Ectodermal cell (in vitro differentiated cells): ENCODE data around the gene BACH2.

Experiments used
- H3K27ac ChIP-seq: 2 replicates; pipeline ENCODE4 v1.7.0; 2013; ENCODE audit warnings: mild to moderate bottlenecking, low read depth, low read length; ENCODE audit not compliant: insufficient read depth, poor library complexity, severe bottlenecking
- H3K27me3 ChIP-seq: 2 replicates; pipeline ENCODE4 v1.7.0; 2013; ENCODE audit warnings: mild to moderate bottlenecking, low read length; ENCODE audit not compliant: insufficient read depth, control insufficient read depth, poor library complexity, severe bottlenecking
- H3K36me3 ChIP-seq: one replicate; pipeline ENCODE4 v1.7.0; 2013; ENCODE audit warnings: low read length; ENCODE audit not compliant: control insufficient read depth, insufficient read depth
- H3K4me1 ChIP-seq: one replicate; pipeline ENCODE4 v1.7.0; 2013; ENCODE audit warnings: low read length; ENCODE audit not compliant: control insufficient read depth, insufficient read depth
- H3K4me3 ChIP-seq: 2 replicates; pipeline ENCODE4 v1.7.0; 2013; ENCODE audit warnings: low read depth, low read length, control low read depth; ENCODE audit not compliant: insufficient read depth
- H3K9me3 ChIP-seq: 2 replicates; pipeline ENCODE4 v1.7.0; 2013; ENCODE audit warnings: mild to moderate bottlenecking, low read length, moderate library complexity; ENCODE audit not compliant: control insufficient read depth
- WGBS, 2 experiments: methylation state at CpG; one replicate each; pipeline ENCODE4 v1.1.7; 2013; ENCODE audit warnings: missing lambda C conversion rate in 2 of 2; 5-methylcytosine and 5-hydroxymethylcytosine counted together

The BACH2 gene

GRCh38 chr6:90266905-90267621, 29.6 kb downstream of the BACH2 start:
- 89 to 93% methylated on average over 5 to 6 of the region's 6 CpGs for WGBS, 2 experiments
- no peak overlapping the region for H3K27ac ChIP-seq

GRCh38 chr6:90264561-90264960, 32.1 kb downstream of the BACH2 start:
- H3K9me3 ChIP-seq = no peaks in the 10 kb centered on the region
- 88 to 92% methylated on average over 2 of the region's 2 CpGs for WGBS, 2 experiments
- H3K27me3 ChIP-seq = no peaks in the 10 kb centered on the region
- H3K27ac ChIP-seq = no peak overlapping the region
- H3K4me3 ChIP-seq = no peak overlapping the region
- H3K4me1 ChIP-seq = no peaks in the 10 kb centered on the region
- H3K36me3 ChIP-seq = peaks cover 3% of the 10 kb centered on the region

More at GRCh38 chr6:90266905-90267621, 29.6 kb downstream of the BACH2 start:
- H3K4me3 ChIP-seq = no peak overlapping the region
- no peaks in the 10 kb centered on the region for H3K27me3 ChIP-seq
- peaks cover 3% of the 10 kb centered on the region for H3K36me3 ChIP-seq
- no peaks in the 10 kb centered on the region for H3K4me1 ChIP-seq
- no peaks in the 10 kb centered on the region for H3K9me3 ChIP-seq

- Histone ChIP-seq H3K27ac (no peak overlapping the region), H3K27me3 (no peaks in the 10 kb centered on the region), H3K4me1 (no peaks in the 10 kb centered on the region), H3K36me3 (peaks cover 3% of the 10 kb centered on the region), H3K4me3 (no peak overlapping the region), H3K9me3 (no peaks in the 10 kb centered on the region)
Observed at GRCh38 chr6:90263633-90264032, 33.0 kb downstream of the BACH2 start.

- Histone ChIP-seq H3K9me3 (peaks cover 2% of the 10 kb centered on the region), H3K27me3 (no peaks in the 10 kb centered on the region), H3K4me1 (no peaks in the 10 kb centered on the region), H3K27ac (no peak overlapping the region), H3K36me3 (peaks cover 3% of the 10 kb centered on the region), H3K4me3 (no peak overlapping the region)
- 97 to 98% methylated on average over 2 of the region's 2 CpGs for WGBS, 2 experiments
Observed at GRCh38 chr6:90261801-90262200, 34.8 kb downstream of the BACH2 start.

- no peak overlapping the region for H3K4me3 ChIP-seq
- H3K27ac ChIP-seq = no peak overlapping the region
- H3K36me3 ChIP-seq = peaks cover 3% of the 10 kb centered on the region
- H3K27me3 ChIP-seq = no peaks in the 10 kb centered on the region
- 88% methylated on average over 1 of the region's 1 CpG; no CpG with 5 or more reads in 1 of the 2 experiments for WGBS, 2 experiments
- no peaks in the 10 kb centered on the region for H3K4me1 ChIP-seq
- peaks cover 2% of the 10 kb centered on the region for H3K9me3 ChIP-seq
Observed at GRCh38 chr6:90257486-90257738, 39.2 kb downstream of the BACH2 start.

- no peaks in the 10 kb centered on the region for H3K4me1 ChIP-seq
- 93 to 100% methylated on average over 2 to 4 of the region's 4 CpGs for WGBS, 2 experiments
- no peaks in the 10 kb centered on the region for H3K27me3 ChIP-seq
- H3K36me3 ChIP-seq = no peaks in the 10 kb centered on the region
- H3K4me3 ChIP-seq = no peak overlapping the region
- no peak overlapping the region for H3K27ac ChIP-seq
- H3K9me3 ChIP-seq = peaks cover 2% of the 10 kb centered on the region
Observed at GRCh38 chr6:90256698-90257485, 39.8 kb downstream of the BACH2 start.

- no peaks in the 10 kb centered on the region for H3K36me3 ChIP-seq
- 94 to 100% methylated on average over 2 of the region's 2 CpGs for WGBS, 2 experiments
- no peak overlapping the region for H3K27ac ChIP-seq
- H3K4me1 ChIP-seq = no peaks in the 10 kb centered on the region
- no peaks in the 10 kb centered on the region for H3K27me3 ChIP-seq
- H3K9me3 ChIP-seq = peaks cover 2% of the 10 kb centered on the region
- H3K4me3 ChIP-seq = no peak overlapping the region
Observed at GRCh38 chr6:90253631-90254030, 43.0 kb downstream of the BACH2 start.

GRCh38 chr6:90251295-90251992, 45.2 kb downstream of the BACH2 start:
- Histone ChIP-seq H3K4me1 (no peaks in the 10 kb centered on the region), H3K4me3 (no peak overlapping the region), H3K36me3 (no peaks in the 10 kb centered on the region), H3K27me3 (no peaks in the 10 kb centered on the region), H3K27ac (no peak overlapping the region), H3K9me3 (no peaks in the 10 kb centered on the region)
- 80 to 84% methylated on average over 4 of the region's 4 CpGs for WGBS, 2 experiments

- Histone ChIP-seq H3K4me3 (no peak overlapping the region), H3K36me3 (no peaks in the 10 kb centered on the region), H3K9me3 (no peaks in the 10 kb centered on the region), H3K27ac (no peak overlapping the region), H3K27me3 (no peaks in the 10 kb centered on the region), H3K4me1 (no peaks in the 10 kb centered on the region)
- WGBS, 2 experiments = 97% methylated on average over 2 of the region's 2 CpGs
Observed at GRCh38 chr6:90250405-90250804, 46.2 kb downstream of the BACH2 start.

- no peak overlapping the region for H3K27ac ChIP-seq
- no peaks in the 10 kb centered on the region for H3K4me1 ChIP-seq
- H3K4me3 ChIP-seq = no peak overlapping the region
- no peaks in the 10 kb centered on the region for H3K36me3 ChIP-seq
- no peaks in the 10 kb centered on the region for H3K27me3 ChIP-seq
- 95% methylated on average over 8 of the region's 8 CpGs for WGBS, 2 experiments
- H3K9me3 ChIP-seq = no peaks in the 10 kb centered on the region
Observed at GRCh38 chr6:90249458-90249857, 47.2 kb downstream of the BACH2 start.
